ENCODE measurements around the gene CDC42EP4.
A peak's percentile ranks its signal among the peaks of the same experiment; 100 is the strongest.
"Not testable (repeated sequence)": the region's sequence is repeated elsewhere in the genome, so short reads cannot be mapped to it uniquely, and the experiment has no call there.

Gene CDC42EP4

DNA sequence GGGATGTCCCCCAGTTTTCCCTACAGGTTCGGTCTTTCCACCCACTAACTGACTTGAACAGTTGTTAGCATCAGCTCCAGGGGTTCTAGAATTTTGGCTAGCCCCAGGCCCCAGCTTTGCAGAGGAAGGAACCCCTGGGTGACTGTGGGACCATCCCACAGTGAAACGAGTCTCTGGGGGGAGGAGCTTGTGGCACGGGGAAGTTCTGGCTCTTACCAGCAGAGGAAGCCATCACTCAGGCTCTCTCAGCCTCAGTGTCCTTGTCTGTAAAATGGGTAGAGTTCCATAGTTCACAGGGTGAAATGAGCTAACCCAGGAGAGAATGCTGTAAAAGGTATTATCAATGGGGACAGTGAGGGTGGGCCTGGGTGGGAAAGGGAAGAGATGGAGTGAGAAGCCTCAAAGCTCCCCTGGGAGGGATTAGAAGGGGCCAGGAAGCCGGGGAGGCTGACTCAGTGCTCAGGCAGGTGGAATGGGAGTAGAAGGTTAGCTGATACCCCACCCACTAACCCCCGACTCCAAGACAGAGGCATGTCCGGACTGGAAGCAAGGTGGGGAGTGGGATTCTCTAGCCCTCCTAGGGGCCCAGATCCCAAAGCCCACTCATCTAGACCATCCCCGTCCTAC is 30.9 kb upstream of the CDC42EP4 start:
- DNase-seq: no peak

DNA sequence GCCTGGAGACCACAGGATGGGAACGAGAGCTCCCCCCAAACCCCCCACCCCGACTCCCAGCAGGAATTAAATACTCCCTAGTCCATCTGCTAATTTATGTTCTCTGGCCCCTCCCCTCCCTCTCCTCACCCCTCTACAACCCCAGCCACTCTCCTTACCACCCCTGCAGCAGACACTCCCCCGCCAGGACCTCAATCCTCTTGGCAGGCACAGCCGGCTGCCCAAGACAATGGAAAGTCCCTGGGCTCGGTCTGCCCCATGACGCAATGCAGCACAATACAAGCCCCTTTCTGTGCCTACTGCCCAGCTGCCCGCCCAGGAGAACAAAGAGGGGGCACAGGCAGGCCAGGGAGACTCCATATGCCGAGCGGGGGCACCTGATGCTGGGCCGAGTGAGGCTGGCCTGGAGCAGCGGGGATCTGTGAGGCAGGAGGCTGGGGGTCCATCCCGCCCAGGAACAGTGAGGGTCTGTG is 30.3 kb upstream of the CDC42EP4 start:
- DNase-seq: no peak

DNA sequence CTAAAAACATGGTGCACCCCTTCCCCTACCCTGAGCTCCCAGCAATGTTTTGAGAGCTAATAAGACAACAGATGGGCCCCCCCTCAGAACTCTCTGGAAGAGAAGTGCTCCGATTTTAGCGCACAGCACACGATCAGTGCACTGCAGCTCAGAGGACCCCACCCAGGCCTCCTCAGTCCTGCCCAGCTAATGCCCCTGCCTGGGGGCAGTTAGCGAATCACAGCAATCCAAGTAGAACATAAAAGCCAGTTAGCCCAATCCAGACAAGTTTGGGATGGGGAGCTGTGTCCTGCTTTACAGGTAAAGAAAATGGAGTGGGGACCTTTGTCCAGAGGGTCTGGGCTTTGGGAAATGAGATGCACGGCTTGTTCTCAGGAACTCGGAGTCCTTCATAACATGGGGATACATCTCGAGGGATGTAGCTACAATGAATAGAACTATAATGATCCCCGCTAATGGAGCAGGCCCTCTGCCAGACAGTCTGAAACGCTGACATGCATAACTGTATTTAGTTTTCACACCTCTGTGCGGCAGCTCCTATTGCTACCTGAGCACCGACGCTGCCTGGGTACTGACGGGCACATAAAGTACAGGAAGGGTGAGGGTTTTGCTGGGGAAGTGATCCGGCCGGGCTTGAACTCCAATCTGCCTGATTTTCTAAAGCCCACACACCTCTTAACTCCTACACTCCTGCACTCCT is 29.7 kb upstream of the CDC42EP4 start:
- no peak for DNase-seq

DNA sequence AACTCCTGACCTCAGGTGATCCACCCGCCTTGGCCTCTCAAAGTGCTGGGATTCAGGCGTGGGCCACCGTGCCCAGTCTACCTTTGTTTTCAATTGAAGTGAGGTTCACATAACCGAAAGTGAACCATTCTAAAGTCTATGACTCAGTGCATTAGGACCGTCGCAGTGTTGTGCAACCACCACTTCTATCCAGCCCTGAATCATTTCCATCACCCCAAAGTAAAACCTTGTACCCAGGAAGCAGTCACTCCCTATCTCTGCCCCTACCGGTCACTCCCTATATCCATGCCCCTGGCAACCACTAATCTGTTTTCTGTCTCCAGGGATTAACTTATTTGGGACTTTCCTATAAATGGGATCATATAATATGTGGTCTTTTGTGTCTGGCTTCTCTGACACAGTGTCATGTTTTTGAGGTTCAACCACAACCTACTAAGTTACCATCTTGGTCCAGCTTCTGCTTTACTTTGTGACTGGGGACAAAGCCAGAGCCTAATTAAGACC is 28.3 kb upstream of the CDC42EP4 start:
- peak; percentile 67 for DNase-seq

DNA sequence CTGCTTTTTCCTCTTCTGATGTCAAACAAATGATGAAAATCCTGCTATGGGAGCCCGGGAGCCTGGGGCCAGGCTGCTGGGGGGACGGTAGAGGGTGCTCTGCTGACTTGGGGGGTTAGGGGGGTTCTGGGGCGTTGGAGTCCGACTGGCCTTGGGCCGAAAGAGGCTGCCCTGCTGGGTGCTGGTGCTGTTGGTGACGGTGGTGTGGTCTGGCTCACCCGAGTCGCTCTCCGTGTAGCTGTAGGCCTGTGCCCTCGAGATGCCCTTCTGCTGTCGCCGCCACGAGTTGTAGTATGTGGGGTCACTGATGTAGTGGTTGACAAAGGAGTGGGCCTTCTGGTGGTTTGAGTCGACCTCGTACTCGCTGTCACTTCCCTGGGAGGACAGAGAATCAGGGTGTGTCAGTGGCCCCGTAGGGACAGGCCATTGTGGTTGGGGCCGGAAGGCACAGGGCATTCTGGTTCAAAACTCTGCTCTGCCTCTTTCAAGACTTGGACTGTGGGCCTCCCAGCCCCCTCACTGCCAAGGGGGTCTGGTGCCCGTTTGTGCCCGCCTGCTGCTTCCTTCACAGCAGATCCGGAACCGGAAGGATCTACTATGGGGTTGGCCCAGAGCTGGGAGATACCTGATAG is 26.9 kb upstream of the CDC42EP4 start:
- DNase-seq: no peak

DNA sequence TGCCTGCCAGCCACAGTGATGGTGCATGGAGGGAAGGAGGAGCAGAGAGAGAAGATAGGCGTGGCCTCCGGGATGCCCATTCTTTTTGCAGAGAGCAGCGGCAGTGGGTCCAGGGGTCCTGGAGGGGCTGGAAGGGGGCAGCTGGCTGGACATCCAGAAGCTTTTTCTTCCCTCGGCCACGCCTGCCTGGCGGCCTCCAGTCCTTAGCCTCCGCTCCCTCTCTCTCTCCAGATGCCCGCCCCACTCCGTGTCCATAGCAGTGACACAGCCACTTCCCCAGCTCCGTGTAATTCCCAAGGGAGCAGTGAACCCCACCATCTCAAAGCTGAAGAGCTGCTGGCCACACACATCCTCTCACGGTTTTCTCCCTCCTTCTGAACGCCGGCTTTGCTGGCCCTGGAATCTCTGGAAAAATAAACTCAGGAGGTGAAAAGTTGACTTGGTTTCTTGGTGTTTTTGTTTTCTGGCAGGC is 26.3 kb upstream of the CDC42EP4 start:
- no peak for DNase-seq

DNA sequence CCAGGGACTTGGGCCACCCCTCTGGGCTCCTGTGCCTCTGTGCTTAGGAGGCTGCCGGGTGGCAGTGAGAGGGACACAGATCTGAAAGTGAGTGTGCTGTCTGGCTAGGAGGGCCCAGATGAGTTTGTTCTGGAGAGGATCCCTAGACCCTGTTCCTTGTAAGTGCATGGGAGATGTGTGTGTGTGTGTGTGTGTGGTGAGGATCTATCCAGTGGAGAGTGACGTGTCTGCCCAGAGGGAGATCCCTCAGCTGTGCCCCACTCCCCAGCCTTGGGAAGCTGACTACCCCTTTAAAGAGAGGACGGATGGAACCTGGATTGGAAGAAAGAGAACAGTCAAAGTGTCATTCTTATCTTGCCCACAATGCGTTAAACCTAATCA is 25.5 kb upstream of the CDC42EP4 start:
- DNase-seq: no peak

DNA sequence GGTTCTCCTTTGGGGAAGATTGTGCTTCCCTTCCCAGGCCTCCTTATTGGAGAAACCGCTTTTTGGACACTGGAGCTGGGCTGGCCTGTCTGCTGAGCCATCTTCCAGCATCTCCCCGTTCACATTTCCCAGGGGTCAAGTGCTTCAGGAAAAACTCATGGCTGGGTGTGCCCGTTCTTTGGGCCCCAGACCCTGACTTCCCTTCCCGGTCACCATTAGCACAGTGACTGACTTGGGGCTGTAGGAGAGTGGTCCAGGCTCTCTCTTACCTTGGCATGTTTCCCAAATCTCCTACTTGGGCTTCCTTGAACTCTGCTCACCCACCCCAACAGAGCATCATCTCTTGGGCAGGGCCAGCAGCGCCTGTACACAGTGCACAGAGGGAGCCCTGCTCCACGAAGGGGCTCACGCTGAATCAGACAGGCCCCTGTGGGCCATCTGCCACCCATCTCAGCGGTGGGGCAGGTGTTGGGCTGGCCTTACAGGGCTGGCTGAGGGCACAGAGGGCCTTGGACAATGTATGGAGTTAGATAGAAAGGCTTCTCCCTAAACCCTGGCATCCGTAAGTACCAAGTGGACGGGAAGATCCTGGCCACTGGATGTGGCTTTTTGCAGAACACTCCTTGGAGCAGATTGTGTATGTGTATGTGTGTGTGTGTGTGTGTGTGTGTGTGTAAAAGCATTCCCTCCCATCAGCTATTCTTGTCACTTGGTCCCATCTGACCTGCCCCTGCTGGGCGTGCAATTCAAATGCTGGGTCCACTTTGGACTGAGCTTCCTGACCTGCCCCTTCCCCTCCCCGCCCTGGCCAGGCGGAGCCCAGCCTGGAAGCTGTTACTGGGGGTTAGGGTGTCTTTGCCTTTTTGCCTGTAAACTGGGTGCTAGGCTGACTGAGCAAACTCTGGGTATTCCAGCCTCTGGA is 24.9 kb upstream of the CDC42EP4 start:
- DNase-seq: no peak

DNA sequence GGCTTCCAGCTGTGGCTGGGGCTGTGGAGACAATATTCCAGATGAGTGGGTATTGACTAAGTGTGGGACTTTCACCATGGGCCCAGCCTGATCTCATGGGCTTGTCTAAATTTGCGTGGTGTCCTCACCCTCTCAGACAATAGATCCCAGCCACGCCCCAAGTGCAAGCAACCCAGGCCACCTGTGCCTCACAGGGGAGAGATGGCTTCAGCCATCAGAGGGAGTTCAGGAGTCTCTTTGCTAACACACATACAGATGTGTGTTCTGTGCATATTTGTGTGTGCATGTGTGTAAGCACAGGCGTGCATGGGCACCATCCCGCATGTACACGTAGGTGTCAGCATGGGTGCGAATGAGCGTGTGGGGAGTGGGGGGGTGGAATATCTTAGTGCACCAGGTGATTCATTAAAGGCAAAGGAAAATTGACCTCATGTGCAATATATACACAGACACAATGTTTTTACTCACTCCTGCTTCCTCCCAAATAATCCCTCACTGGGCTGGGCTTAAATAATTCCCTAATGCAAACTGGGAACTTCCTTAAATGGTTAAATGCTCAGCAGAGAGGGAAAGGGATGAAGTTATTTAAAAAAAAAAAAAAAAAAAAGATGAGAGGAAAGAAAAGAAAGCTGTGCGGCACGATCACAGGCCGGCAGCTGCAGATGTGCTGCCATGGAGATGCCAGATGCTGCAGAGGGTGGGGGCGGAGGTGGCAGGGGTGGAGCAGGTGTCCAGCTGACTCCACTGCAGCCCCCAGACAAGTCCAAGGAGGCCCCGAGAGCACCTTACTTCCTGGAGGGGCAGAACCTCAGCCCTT is 24.0 kb upstream of the CDC42EP4 start:
- DNase-seq: no peak

DNA sequence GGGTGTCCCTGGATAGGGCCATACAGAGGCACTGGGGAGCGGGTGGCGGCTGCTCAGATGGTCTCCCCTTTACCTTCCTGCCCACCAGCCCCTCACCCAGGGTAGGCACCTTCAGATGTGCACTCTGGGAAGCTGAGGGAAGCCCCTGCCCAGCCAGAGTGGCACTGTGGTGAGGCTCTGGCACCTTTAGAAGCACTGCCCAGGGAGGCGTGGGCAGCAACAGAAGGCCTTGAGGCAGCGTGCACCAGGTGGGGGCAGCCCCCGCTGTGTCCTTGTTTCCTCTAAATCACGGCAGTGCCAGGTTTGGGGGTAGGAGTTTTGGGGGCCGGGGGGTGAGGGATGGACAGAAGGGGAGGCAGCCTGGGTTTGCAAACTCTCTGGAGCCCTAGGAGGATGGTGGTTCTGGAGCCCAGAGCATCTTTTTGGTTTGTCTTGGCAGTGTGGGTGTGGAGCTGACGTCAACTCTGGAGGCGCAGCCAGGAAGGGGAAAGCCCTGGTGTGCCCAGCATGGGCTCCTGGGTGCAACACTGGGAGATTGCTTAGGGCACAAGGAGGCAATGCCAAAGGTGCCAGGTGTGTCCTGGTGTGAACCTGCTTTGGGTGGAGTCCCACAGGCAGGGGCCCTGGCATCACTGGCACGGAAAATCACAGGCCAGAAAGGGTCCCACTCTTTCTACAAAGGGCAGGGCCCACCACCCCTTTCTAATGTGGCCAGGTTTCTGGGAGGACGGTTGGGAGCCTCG is 23.1 kb upstream of the CDC42EP4 start:
- no peak for DNase-seq

DNA sequence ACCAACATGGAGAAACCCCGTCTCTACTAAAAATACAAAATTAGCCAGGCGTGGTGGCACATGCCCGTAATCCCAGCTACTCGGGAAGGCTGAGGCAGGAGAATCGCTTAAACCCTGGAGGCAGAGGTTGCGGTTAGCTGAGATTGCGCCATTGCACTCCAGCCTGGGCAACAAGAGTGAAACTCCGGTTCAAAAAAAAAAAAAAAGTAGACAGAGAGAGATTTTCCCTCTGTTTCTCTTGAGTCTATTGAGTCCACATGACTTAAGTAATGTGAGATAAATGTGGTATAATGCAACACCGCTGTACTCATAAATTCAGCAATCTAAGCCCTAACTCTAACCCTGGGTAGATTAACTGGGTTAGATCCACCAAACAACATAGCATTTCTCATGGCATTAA is 21.6 kb upstream of the CDC42EP4 start:
- not testable (repeated sequence) for DNase-seq

DNA sequence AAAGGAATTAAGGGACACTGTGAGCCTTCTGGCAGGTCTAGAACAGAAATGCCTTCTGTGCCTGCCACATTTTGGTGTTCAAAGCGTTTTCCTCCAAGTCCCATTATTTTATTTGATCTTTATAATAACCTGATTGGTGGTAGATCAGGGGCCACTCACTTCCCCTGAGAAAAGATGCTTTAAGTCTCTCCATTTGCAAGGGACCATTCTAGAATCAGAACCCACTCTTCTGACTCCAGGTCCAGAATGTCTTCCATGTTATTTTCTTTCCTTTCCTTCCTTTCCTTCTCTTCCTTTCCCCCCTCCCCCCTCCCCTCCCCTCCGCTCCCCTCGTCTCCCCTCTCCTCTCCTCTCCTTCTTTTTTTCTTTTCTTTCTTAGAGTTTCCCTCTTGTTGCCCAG is 19.3 kb upstream of the CDC42EP4 start:
- DNase-seq: no peak

DNA sequence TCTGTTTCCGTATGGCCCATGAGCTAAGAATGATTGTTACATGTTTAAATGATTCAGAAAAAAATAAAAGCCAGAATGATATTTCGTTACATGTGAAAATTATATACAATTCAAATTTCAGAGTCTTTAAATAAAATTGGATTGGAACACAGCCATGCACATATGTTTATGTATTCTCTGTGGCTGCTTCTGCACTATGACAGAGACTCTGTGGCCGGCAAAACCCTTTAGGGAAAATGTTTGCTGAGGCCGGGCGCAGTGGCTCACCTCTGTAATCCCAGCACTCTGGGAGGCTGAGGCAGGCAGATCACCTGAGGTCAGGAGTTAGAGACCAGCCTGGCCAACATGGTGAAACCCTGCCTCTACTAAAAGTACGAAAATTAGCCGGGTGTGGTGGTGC is 15.9 kb upstream of the CDC42EP4 start:
- DNase-seq: no peak

DNA sequence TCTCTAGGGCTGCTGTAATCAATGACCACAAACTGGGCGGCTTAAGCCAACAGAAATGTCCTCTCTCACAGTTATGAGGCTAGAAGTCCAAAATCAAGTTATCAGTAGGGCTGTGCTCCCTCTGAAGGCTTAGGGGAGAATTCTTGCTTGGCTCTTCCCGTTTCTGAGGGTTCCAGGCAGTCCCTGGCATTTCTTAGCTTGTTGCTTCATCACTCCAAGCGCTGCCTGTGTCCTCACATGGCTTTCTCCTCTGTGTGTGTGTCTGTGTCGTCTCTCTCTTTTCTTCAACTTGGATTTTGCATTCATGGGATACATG is 13.7 kb upstream of the CDC42EP4 start:
- no peak for DNase-seq

DNA sequence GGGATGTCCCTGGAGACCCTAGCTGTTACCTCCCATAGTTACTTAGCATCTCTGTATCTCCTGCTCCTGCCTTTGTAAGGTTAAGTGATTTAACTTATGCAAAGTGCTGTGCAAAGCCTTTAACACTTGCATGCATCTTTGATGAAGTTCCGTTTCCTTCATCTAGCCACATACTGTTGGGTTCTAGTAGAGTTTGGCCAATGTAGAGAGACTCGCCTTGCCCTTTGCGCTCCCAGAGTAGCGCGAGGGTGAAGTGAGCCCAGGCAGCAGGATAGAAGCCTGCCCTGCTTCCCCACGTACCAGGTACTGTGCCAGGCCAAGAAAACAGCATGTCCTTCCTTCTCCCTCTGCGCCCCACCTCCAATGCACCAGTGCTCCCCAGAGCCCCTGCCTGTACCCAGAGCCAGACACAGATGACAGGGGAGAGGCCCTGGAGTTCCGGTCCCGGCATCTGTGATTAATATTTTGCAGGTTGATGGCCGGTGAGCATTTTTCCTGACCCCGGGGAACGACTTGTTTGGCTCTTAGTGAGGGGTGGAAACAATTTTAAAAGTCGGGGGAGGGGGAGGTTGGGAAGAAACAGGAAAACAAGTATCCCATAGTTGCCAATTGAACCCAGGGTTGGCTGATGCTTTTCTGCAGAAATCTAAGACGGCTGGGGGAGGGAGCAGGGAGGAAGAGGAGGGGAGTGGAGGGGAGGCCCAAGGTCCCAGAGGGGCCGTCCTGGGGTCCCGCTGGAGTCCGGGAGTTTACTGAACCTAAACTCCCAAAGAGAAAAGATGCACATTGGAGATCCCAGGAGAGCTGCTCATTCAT is 13.1 kb upstream of the CDC42EP4 start:
- DNase-seq: no peak

DNA sequence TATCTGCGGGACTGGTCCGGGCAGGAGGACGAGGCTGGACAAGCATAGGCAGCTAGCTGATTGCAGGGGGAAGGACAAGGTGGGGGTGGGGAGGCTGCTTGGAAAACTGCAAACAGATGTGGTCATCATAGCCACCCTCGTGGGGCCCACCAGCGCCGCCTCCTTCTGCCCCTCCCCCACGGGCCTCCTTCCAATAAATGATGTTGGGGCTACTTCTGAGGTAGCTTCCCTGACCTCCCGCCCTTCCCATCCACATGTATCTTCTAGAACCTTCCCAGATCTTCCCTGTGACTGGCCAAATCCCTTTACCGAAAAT is 12.3 kb upstream of the CDC42EP4 start:
- DNase-seq: no peak

DNA sequence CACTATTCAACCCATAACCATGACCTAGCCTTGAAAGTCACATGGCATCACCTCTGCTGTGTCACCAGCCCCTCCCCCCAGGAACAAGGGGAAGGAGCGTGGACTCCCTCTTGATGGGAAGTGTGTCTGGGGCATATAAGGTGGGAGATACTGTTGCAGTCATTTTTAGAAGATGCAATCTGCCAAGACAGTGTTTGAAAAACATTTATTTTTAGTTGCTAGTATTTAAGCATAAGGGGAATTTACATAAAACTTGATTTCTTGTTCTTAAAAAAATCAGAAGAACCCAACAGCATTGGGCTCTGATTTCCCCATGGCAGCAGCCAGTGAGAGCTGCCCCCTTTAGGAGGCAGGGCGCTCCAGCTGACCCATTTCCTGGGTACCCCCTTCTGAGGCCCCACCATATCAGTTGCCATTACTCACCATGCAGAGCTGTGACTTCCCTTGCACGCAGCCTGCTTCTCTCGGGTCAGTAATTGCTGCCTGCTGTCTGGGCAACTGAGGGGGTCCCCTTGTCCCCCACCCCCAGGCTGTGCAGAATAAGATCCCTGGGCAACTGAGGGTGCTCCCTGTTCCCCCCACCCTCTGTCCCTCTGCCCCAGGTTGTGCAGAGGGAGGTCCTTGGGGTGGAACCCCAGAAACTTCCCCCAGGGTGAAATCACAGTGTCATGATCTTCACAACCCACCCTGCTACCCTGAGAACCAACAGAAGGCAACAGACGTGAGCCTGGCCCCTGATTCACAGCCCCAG is 11.8 kb upstream of the CDC42EP4 start:
- no peak for DNase-seq

DNA sequence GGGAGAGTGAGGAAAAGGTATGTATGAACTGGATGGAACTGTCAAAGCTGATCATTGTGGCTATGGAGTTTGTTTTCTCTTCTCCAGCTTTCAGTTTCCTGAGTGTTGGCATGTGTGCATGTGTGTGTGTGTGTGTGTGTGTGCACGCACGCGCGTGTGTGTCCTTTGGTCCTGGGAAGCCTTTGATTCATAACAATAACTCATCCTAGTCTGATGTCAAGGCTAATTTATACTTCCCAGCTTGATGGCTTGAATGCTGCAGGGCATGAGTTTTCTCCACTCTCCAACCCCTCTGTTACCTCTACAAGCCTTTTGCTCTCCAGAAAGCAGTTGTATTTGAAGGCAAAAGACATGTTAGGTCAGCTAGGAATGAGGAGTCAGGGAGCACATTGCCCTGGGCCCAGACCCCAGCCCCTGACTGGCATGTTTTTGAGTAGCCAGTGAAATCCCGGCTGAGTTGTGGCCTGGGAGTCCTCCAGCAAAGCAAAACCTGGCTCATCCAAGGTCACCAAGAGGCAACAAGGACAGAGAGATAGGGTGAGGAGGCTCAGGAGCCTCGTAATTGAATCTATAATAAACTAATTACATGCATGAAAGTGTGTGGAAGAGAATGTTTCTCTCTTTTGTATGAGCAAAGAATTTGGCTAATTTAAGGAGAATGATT is 8.9 kb upstream of the CDC42EP4 start:
- no peak for DNase-seq

DNA sequence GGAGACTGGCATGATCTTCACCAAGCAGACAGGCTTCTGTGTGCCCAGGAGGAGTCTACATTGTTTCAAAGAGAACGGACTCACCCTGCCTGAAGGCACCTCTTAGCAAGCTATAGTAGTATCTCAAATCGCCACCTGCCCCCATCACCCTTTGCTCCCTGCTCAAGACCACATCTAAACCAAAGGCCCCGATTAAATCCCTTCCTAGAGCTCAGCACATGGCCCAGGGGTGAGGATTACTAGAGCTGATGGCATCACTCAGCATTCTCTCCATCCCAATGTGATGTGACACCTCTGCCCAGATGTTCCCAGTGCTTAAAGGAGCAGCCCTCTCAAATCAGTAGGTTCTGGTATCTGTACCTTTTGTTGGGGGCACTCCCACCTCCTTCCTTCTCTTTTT is 8.0 kb upstream of the CDC42EP4 start:
- DNase-seq: no peak
